GM12801 (cell line): ENCODE data around the gene QRFPR.

Experiments used
- CTCF ChIP-seq: IDR thresholded peaks from one replicate; pipeline ENCODE4 v1.5.1; 2011; ENCODE audit warnings: control low read depth; ENCODE audit not compliant: insufficient read length; ENCODE audit errors: extremely low read depth

The QRFPR gene

GRCh38 chr4:121283319-121283718, 97.5 kb downstream of the QRFPR start:
- TF ChIP-seq CTCF: no peak

- TF ChIP-seq CTCF: no peak
Observed at GRCh38 chr4:121280425-121280824, 100.4 kb downstream of the QRFPR start.

GRCh38 chr4:121278811-121279368, 101.9 kb downstream of the QRFPR start:
- no peak for TF ChIP-seq CTCF
